OCI-LY7 (cell line): Measurements from ENCODE around the gene GPN1. TPM values are rescaled to one million over a fixed set of nuclear protein-coding genes. Genes with fewer than 3 reads are reported as not detected.
"Not testable (repeated sequence)": the region's sequence is repeated elsewhere in the genome, so short reads cannot be mapped to it uniquely, and the experiment has no call there.

Source experiments
- BruUV-seq: library from RNA; stranded (reverse); fragments of 400-500 nt; replicated peaks from 2 replicates; lab custom pipeline; 2021; lab: Mats Ljungman, UMichigan
- CTCF ChIA-PET: fragments of 300-600 bp; sonication (Branson Sonifier 250); formaldehyde crosslinking; loops from one replicate; lab custom pipeline; 2022; ENCODE audit warnings: antibody characterized with exemption; ENCODE audit not compliant: unreplicated experiment; lab: Charles Lee
- POLR2A ChIA-PET: fragments of 300-600 bp; sonication (Branson Sonifier 250); formaldehyde crosslinking; loops from one replicate; lab custom pipeline; 2022; ENCODE audit warnings: antibody characterized with exemption; lab: Charles Lee
- DNase-seq: peaks from one replicate; pipeline ENCODE4 v3.0.0-alpha.2; 2015; ENCODE audit warnings: low spot score
- H2AFZ ChIP-seq: fragments of 200-600 bp; sonication (generic), shearing (Covaris generic); 2 replicates; pipeline ENCODE4 v1.6.1; 2014; ENCODE audit warnings: mild to moderate bottlenecking, antibody characterized with exemption, low read length, moderate library complexity
- H3K27ac ChIP-seq: fragments of 200-600 bp; sonication (generic); 2 replicates; pipeline ENCODE4 v1.5.1; 2014; ENCODE audit warnings: mixed run types, low read depth, mild to moderate bottlenecking, moderate library complexity, low read length, inconsistent platforms; ENCODE audit not compliant: poor library complexity, severe bottlenecking
- H3K36me3 ChIP-seq: fragments of 200-600 bp; sonication (generic); 2 replicates; pipeline ENCODE4 v1.6.1; 2014; ENCODE audit warnings: mild to moderate bottlenecking, antibody characterized with exemption, low read length, moderate library complexity, mixed read lengths; ENCODE audit not compliant: insufficient read depth
- H3K4me1 ChIP-seq: fragments of 200-600 bp; sonication (generic); 2 replicates; pipeline ENCODE4 v1.5.1; 2014; ENCODE audit warnings: mild to moderate bottlenecking, low read length; ENCODE audit not compliant: insufficient read depth, poor library complexity, severe bottlenecking
- H3K4me2 ChIP-seq: fragments of 200-600 bp; sonication (generic); 2 replicates; pipeline ENCODE4 v1.6.1; 2014; ENCODE audit warnings: mild to moderate bottlenecking, low read length
- H3K4me3 ChIP-seq: fragments of 200-600 bp; sonication (generic); 2 replicates; pipeline ENCODE4 v1.5.1; 2014; ENCODE audit warnings: mild to moderate bottlenecking, low read depth, low read length; ENCODE audit not compliant: poor library complexity, severe bottlenecking
- H3K79me2 ChIP-seq: fragments of 200-600 bp; sonication (generic); 2 replicates; pipeline ENCODE4 v1.6.1; 2016; ENCODE audit warnings: low read depth, mild to moderate bottlenecking, low read length, moderate library complexity, mixed read lengths; ENCODE audit not compliant: insufficient read depth
- H3K9me2 ChIP-seq: fragments of 200-600 bp; sonication (generic); 2 replicates; pipeline ENCODE4 v1.6.1; 2016; ENCODE audit warnings: mild to moderate bottlenecking, low read length, mixed read lengths; ENCODE audit not compliant: insufficient read depth
- H3K9me3 ChIP-seq: fragments of 200-600 bp; sonication (generic); 2 replicates; pipeline ENCODE4 v1.6.1; 2014; ENCODE audit warnings: mild to moderate bottlenecking, mixed run types, low read length, mixed read lengths
- H4K20me1 ChIP-seq: fragments of 200-600 bp; sonication (generic); 2 replicates; pipeline ENCODE4 v1.6.1; 2014; ENCODE audit warnings: mild to moderate bottlenecking, antibody characterized with exemption, low read length, moderate library complexity, mixed read lengths; ENCODE audit not compliant: insufficient read depth
- CTCF ChIP-seq: fragments of 200-600 bp; sonication (generic); conservative IDR thresholded peaks from 2 replicates; pipeline ENCODE4 v1.5.1; 2014; ENCODE audit warnings: mild to moderate bottlenecking, antibody characterized with exemption, low read length, moderate library complexity, mixed read lengths
- EZH2phosphoT487 ChIP-seq: fragments of 200-600 bp; sonication (generic); IDR thresholded peaks from 2 replicates; pipeline ENCODE4 v1.6.1; 2018; ENCODE audit warnings: low read depth, borderline replicate concordance, mild to moderate bottlenecking, mixed run types, antibody characterized with exemption, low read length, moderate library complexity, mixed read lengths
- intact Hi-C: fragments of 100-400 bp; cut with micrococcal nuclease; formaldehyde crosslinking; loops from one replicate; pipeline ENCODE4 v1.10.0; 2022; ENCODE audit not compliant: unreplicated experiment
- total RNA-seq, 2 experiments: library from RNA; depleted of rRNA in 1 of 2; stranded (reverse); fragments of >200 nt in 1 of 2; shearing (Covaris generic) in 1 of 2; gene quantifications; 2 replicates each; pipeline ENCODE4 v1.2.3, GENCODE V29; 2014 to 2022

Gene GPN1
- total RNA-seq, 2 experiments from 2014 or later = 31.1 to 36.6 TPM

GRCh38 chr2:27591745-27592144 is 37.1 kb upstream of the GPN1 start:
- ChIA-PET CTCF (no interaction called here), POLR2A (interaction anchor here (0.9 kb wide), 1 partner anchor 17 kb away, joined by 3 read pairs; no protein-coding TSS in a partner anchor)
- H3K4me3 ChIP-seq = no peak overlapping the region
- no peaks in the 10 kb centered on the region for H3K9me2 ChIP-seq
- BruUV-seq = no TSS peak
- peaks cover 82% of the 10 kb centered on the region for H3K79me2 ChIP-seq
- no peak for DNase-seq
- no peak overlapping the region for H3K27ac ChIP-seq
- peaks cover 3% of the 10 kb centered on the region; the same call in 1 of the 2 replicates for H4K20me1 ChIP-seq
- H3K4me2 ChIP-seq = no peak overlapping the region
- peaks cover 45% of the 10 kb centered on the region for H3K9me3 ChIP-seq
- peaks cover 84% of the 10 kb centered on the region for H3K36me3 ChIP-seq
- H2AFZ ChIP-seq = no peak overlapping the region
- no peaks in the 10 kb centered on the region for H3K4me1 ChIP-seq
- intact Hi-C loops = no loop called here
- TF ChIP-seq EZH2phosphoT487 (no peak), CTCF (no peak)

- Histone ChIP-seq H3K27ac (no peak overlapping the region), H3K4me1 (no peaks in the 10 kb centered on the region), H4K20me1 (peaks cover 3% of the 10 kb centered on the region; the same call in 1 of the 2 replicates), H3K4me2 (no peak overlapping the region), H3K9me2 (no peaks in the 10 kb centered on the region), H3K36me3 (peaks cover 83% of the 10 kb centered on the region), H3K4me3 (no peak overlapping the region), H2AFZ (no peak overlapping the region), H3K9me3 (peaks cover 48% of the 10 kb centered on the region), H3K79me2 (peaks cover 81% of the 10 kb centered on the region)
- ChIA-PET CTCF (no interaction called here), POLR2A (interaction anchor here (0.6 to 1.2 kb wide), 3 partner anchors 11 to 246 kb away, joined by 3 to 8 read pairs (median 3); no protein-coding TSS in a partner anchor)
- DNase-seq = no peak
- TF ChIP-seq EZH2phosphoT487 = no peak
- no peak for TF ChIP-seq CTCF
- BruUV-seq = no TSS peak
- intact Hi-C loops = no loop called here
These were observed 35.6 kb upstream of the GPN1 start for GRCh38 chr2:27593240-27593639.

- H4K20me1 ChIP-seq, H3K4me2 ChIP-seq, H3K4me3 ChIP-seq, CTCF ChIA-PET, H3K27ac ChIP-seq, POLR2A ChIA-PET, H3K9me2 ChIP-seq, H2AFZ ChIP-seq, H3K4me1 ChIP-seq, BruUV-seq, DNase-seq, intact Hi-C loops: not testable (repeated sequence)
- Histone ChIP-seq H3K9me3 (peaks cover 39% of the 10 kb centered on the region), H3K36me3 (peaks cover 79% of the 10 kb centered on the region), H3K79me2 (peaks cover 75% of the 10 kb centered on the region)
These were observed 34.7 kb upstream of the GPN1 start for GRCh38 chr2:27594020-27594703.

- CTCF ChIA-PET, intact Hi-C loops: not testable (repeated sequence)
These were observed 33.4 kb upstream of the GPN1 start for GRCh38 chr2:27595412-27595811.

More at GRCh38 chr2:27595412-27595811, 33.4 kb upstream of the GPN1 start:
- not testable (repeated sequence) for DNase-seq, H2AFZ ChIP-seq, H3K4me2 ChIP-seq, H3K9me2 ChIP-seq, BruUV-seq, H3K27ac ChIP-seq, H3K4me3 ChIP-seq, H4K20me1 ChIP-seq, H3K4me1 ChIP-seq
- H3K79me2 ChIP-seq = peaks cover 66% of the 10 kb centered on the region
- H3K9me3 ChIP-seq = peaks cover 27% of the 10 kb centered on the region
- POLR2A ChIA-PET = interaction anchor here (0.6 kb wide), 2 partner anchors 33 to 35 kb away, joined by 5 read pairs; no protein-coding TSS in a partner anchor
- peaks cover 81% of the 10 kb centered on the region for H3K36me3 ChIP-seq
